ENCODE data around the gene SLC5A1. TPM values are rescaled to one million over a fixed set of nuclear protein-coding genes. Genes with fewer than 3 reads are reported as not detected.

SLC5A1 gene
- total RNA-seq, 4 donors from 2014 or later = 0.38 to 20.6 (median 11.3) TPM

DNA sequence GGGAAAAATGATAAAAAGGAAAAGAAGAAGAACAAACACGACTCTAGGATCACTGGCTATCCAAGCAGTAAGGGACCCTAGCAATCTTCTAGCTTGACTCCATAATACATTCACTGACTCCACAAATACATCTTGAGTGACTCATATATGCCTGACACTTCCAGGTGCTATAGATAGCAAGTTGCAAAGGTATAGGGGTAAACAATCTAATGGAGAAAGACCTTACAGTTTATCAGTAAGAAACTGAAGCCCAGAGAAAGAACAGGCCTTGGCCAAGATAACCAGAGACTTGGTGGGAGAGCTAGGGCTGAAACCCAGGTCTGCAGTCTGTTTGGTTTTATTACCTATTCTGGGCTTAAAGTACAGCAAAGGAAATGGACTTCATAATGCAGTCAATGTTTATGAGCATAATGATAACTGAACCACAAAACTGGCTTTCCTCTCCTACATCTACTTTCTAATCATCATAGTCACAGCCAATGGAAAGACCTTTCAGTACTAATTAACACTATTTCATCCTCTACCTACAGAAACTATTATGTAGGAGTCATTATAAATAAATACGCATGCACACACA is 19.7 kb upstream of the SLC5A1 start:
- H3K27me3 ChIP-seq = peaks cover 0 to 6% (median 0%) of the 10 kb centered on the region in 4 donors
- WGBS, 2 donors = 72 to 79% methylated on average over 2 of the region's 2 CpGs
- no peaks in the 10 kb centered on the region for H3K9me3 ChIP-seq
- H3K27ac ChIP-seq = no peak overlapping the region
- TF ChIP-seq POLR2A (IDR thresholded peaks at IDR 0.05) = no peak
- TF ChIP-seq, protein P1, sequence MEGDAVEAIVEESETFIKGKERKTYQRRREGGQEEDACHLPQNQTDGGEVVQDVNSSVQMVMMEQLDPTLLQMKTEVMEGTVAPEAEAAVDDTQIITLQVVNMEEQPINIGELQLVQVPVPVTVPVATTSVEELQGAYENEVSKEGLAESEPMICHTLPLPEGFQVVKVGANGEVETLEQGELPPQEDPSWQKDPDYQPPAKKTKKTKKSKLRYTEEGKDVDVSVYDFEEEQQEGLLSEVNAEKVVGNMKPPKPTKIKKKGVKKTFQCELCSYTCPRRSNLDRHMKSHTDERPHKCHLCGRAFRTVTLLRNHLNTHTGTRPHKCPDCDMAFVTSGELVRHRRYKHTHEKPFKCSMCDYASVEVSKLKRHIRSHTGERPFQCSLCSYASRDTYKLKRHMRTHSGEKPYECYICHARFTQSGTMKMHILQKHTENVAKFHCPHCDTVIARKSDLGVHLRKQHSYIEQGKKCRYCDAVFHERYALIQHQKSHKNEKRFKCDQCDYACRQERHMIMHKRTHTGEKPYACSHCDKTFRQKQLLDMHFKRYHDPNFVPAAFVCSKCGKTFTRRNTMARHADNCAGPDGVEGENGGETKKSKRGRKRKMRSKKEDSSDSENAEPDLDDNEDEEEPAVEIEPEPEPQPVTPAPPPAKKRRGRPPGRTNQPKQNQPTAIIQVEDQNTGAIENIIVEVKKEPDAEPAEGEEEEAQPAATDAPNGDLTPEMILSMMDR (IDR thresholded peaks at IDR 0.05) = no peak
- no peak for DNase-seq
- intact Hi-C loops (cut with DNase I) = no loop called here
- no peak overlapping the region for H3K4me3 ChIP-seq
- H3K4me1 ChIP-seq = no peaks in the 10 kb centered on the region
- H3K36me3 ChIP-seq = no peaks in the 10 kb centered on the region

DNA sequence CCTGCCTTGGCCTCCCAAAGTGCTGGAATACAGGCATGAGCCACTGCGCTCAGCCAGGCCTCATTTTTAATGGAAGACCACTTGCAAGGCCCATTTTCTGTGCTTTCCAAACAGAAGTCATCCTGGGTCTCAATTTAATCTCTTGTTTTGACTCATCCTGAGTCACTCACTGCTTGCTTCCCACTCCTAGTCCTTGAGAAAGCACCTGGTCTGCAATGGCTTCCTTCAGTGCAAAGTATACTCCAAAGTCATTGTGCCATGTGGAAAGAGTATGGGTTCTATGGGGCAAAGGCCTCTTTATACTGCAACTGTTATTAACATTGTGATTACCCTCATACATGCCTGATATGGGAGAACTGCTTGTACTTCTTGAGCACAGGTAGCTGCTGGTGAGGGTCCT is 18.3 kb upstream of the SLC5A1 start:
- no peak for TF ChIP-seq POLR2A (IDR thresholded peaks at IDR 0.05)
- TF ChIP-seq, protein P1 (IDR thresholded peaks at IDR 0.05) = no peak
- Histone ChIP-seq H3K36me3 (no peaks in the 10 kb centered on the region), H3K27me3 (no peaks in the 10 kb centered on the region), H3K27ac (no peak overlapping the region), H3K4me1 (no peaks in the 10 kb centered on the region), H3K4me3 (no peak overlapping the region), H3K9me3 (no peaks in the 10 kb centered on the region)
- DNase-seq = no peak
- intact Hi-C loops (cut with DNase I) = no loop called here
- WGBS, 2 donors = 82 to 93% methylated on average over 1 of the region's 1 CpG

DNA sequence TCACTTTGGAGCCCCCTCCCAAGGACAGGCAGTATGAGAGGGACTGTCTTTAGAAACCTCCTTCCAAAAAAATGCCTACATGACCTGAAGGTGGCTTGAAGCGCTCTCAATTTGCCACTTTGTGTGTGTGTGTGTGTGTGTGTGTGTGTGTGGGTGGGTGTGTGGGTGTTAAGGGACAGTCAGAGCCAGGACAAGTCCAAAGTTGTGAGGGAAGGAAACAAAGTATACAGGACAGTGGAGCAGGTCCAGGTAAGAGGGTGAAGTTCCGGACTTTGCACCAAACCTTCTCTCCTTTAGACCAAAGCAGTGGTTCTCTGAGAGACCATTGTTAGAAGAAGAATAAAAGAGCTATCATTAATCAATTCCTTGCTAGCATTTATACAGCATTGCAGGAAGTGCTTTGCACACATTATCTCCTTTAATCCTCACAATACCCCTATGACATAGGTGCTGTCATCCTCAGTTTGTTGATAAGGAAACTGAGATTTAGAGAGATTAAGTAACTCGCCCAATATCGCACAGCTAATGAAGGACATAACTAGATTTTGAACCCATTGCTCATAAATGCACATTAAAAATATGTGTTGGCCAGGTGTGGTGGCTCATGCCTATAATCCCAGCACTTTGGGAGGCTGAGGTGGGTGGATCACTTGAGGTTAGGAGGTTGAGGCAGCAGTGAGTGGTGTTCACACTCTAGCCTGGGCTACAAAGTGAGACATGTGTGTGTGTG is 12.4 kb upstream of the SLC5A1 start:
- DNase-seq = no peak
- intact Hi-C loops (cut with DNase I) = no loop called here
- TF ChIP-seq POLR2A (IDR thresholded peaks at IDR 0.05) = no peak
- TF ChIP-seq, protein P1 (IDR thresholded peaks at IDR 0.05) = no peak
- no peak overlapping the region for H3K27ac ChIP-seq
- H3K4me3 ChIP-seq = no peak overlapping the region
- no peaks in the 10 kb centered on the region for H3K36me3 ChIP-seq
- H3K4me1 ChIP-seq = no peaks in the 10 kb centered on the region
- 76 to 79% methylated on average over 4 of the region's 4 CpGs for WGBS, 2 donors
- no peaks in the 10 kb centered on the region for H3K9me3 ChIP-seq
- H3K27me3 ChIP-seq = no peaks in the 10 kb centered on the region

DNA sequence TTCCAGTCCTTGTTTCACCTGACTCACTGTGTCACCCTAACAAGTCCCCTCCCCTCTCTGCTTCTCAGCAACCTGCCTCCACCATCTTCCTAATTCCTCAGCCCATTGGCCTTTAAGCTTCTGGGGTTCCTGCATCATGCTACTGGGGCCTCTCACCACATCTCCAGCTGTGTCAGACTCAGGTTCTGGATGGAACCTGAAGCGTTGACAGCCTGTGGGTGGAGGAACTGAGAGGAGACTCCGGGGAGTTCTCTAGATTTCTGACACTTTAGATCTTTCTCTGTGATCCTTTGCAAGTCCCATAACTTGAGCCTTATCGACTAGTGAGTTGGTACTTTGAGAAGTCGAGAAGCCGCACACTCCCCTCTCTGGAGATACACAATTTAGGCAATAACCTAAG is 11.6 kb upstream of the SLC5A1 start:
- Histone ChIP-seq H3K27me3 (peaks cover 0 to under 1% (median 0%) of the 10 kb centered on the region in 4 donors), H3K4me3 (no peak overlapping the region), H3K4me1 (no peaks in the 10 kb centered on the region), H3K27ac (no peak overlapping the region), H3K36me3 (no peaks in the 10 kb centered on the region), H3K9me3 (no peaks in the 10 kb centered on the region)
- intact Hi-C loops (cut with DNase I) = no loop called here
- WGBS, 2 donors = 93% methylated on average over 5 of the region's 5 CpGs; no CpG with 5 or more reads in 1 of the 2 donors
- DNase-seq = no peak
- TF ChIP-seq, protein P1 (IDR thresholded peaks at IDR 0.05) = no peak
- no peak for TF ChIP-seq POLR2A (IDR thresholded peaks at IDR 0.05)

DNA sequence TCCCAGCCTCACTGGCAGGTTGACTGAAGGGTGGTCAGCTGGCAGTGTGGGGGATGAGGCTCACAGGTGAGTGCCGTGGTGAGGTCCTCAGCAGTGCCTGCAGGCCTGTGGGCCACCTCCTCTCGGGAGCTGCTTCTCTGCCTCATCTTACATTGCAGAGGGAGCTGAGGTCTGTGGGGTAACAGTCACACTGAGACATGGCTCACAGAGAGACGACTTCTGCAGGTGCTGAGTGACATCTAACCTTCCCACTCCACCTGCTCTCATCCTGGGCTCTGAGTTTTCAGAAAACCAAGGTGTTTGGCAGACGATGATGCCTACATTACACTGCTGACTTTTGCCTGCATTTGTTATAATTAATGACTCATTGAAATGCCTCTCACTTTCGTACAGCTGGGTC is 8.8 kb upstream of the SLC5A1 start:
- no peaks in the 10 kb centered on the region for H3K4me1 ChIP-seq
- no peaks in the 10 kb centered on the region for H3K9me3 ChIP-seq
- H3K36me3 ChIP-seq = no peaks in the 10 kb centered on the region
- intact Hi-C loops (cut with DNase I) = no loop called here
- no peak overlapping the region for H3K27ac ChIP-seq
- no peak for DNase-seq
- H3K27me3 ChIP-seq = peaks cover 0 to 13% (median 0%) of the 10 kb centered on the region in 4 donors
- H3K4me3 ChIP-seq = no peak overlapping the region
- TF ChIP-seq, protein P1 (IDR thresholded peaks at IDR 0.05) = no peak
- no peak for TF ChIP-seq POLR2A (IDR thresholded peaks at IDR 0.05)
- 58 to 61% methylated on average over 4 to 5 of the region's 5 CpGs for WGBS, 2 donors
